K562 (cell line): ENCODE data around the gene GATA2. TPM values are rescaled to one million over a fixed set of nuclear protein-coding genes. Genes with fewer than 3 reads are reported as not detected.

Source experiments
- ATAC-seq: fragments of 200-7000 bp; cut with Tn5 transposase; 3 replicates; pipeline ENCODE4 v1.9.1; 2020; ENCODE audit warnings: moderate library complexity
- BruUV-seq: library from RNA; stranded (reverse); fragments of 400-500 nt; replicated peaks from 2 replicates; lab custom pipeline; 2021; lab: Mats Ljungman, UMichigan
- CTCF ChIA-PET: fragments of 300-600 bp; formaldehyde crosslinking; extraction: SDS; loops from one replicate; lab custom pipeline; 2021; ENCODE audit warnings: low intra/inter-chr PET ratio; lab: Yijun Ruan, JAX
- POLR2A ChIA-PET: fragments of 300-600, 350-650 bp; sonication (Branson Sonifier 250); formaldehyde crosslinking; extraction: SDS; loops from one replicate; lab custom pipeline; 2021; ENCODE audit warnings: antibody characterized with exemption, inconsistent platforms; lab: Yijun Ruan, JAX
- DNase-seq, 4 experiments: peaks; one replicate each; pipeline versions ENCODE4 v3.0.0 to v3.0.0-alpha.2; 2011 to 2018; ENCODE audit warnings: low spot score in 3 of 4, mixed read lengths in 3 of 4; ENCODE audit errors: extremely low read depth in 1 of 4
- FAIRE-seq: peaks from 2 replicates; lab custom pipeline; 2011; peaks lifted over from hg19 to GRCh38; lab: Jason Lieb, UNC
- H2AFZ ChIP-seq: 2 replicates; pipeline ENCODE4 v1.6.0; 2011; ENCODE audit warnings: low read depth, low read length, control low read depth, inconsistent platforms
- H3K27ac ChIP-seq: fragments of 200-600 bp; 3 replicates; pipeline ENCODE4 v1.8.0; 2011; ENCODE audit warnings: low read depth, mild to moderate bottlenecking, control low read depth, inconsistent platforms, low read length, moderate library complexity, mixed read lengths; ENCODE audit errors: extremely low read depth
- H3K27me3 ChIP-seq, 2 experiments: fragments of 300-600 bp in 1 of 2; 2 replicates in 1 of 2; 3 replicates in 1 of 2; pipeline versions ENCODE4 v1.6.0 to v1.8.0; 2011; ENCODE audit warnings: inconsistent platforms in 2 of 2, low read length in 2 of 2, mild to moderate bottlenecking in 1 of 2, mixed read lengths in 1 of 2, moderate library complexity in 1 of 2; ENCODE audit not compliant: control insufficient read depth in 2 of 2, insufficient read depth in 2 of 2
- H3K36me3 ChIP-seq: fragments of 300-600 bp; 3 replicates; pipeline ENCODE4 v1.8.0; 2011; ENCODE audit warnings: mild to moderate bottlenecking, low read length, inconsistent platforms; ENCODE audit not compliant: control insufficient read depth, insufficient read depth
- H3K4me1 ChIP-seq, 2 experiments: fragments of 200-600 bp in 1 of 2; replicated peaks in 1 of 2; 2 replicates in 1 of 2; 3 replicates in 1 of 2; pipeline versions ENCODE4 v1.5.1 to v1.8.0; 2011; ENCODE audit warnings: inconsistent platforms in 2 of 2, low read length in 2 of 2, mild to moderate bottlenecking in 1 of 2, mixed read lengths in 1 of 2, moderate library complexity in 1 of 2; ENCODE audit not compliant: control insufficient read depth in 2 of 2, insufficient read depth in 2 of 2
- H3K4me2 ChIP-seq: 2 replicates; pipeline ENCODE4 v1.6.1; 2011; ENCODE audit warnings: low read length, control low read depth, inconsistent platforms, mixed read lengths; ENCODE audit not compliant: insufficient read depth
- H3K4me3 ChIP-seq: fragments of 200-600 bp; sonication (generic), shearing (Covaris generic); 2 replicates; pipeline ENCODE4 v1.5.1; 2016; ENCODE audit warnings: control low read depth, inconsistent platforms
- H3K79me2 ChIP-seq: fragments of 200-600 bp; 3 replicates; pipeline ENCODE4 v1.8.0; 2011; ENCODE audit warnings: low read length, inconsistent platforms; ENCODE audit not compliant: control insufficient read depth, insufficient read depth
- H3K9ac ChIP-seq, 2 experiments: 2 replicates each; pipeline versions ENCODE4 v1.6.0 to v1.6.1; 2011; ENCODE audit warnings: low read depth in 2 of 2, low read length in 2 of 2, control low read depth in 1 of 2, inconsistent platforms in 1 of 2, mild to moderate bottlenecking in 1 of 2, mixed read lengths in 1 of 2; ENCODE audit not compliant: insufficient read depth in 1 of 2
- H3K9me1 ChIP-seq: one replicate; pipeline ENCODE4 v1.6.0; 2011; ENCODE audit warnings: inconsistent platforms, mild to moderate bottlenecking, low read length, moderate library complexity; ENCODE audit not compliant: control insufficient read depth, insufficient read depth
- H3K9me3 ChIP-seq: replicated peaks from 2 replicates; pipeline ENCODE4 v1.5.1; 2011; ENCODE audit warnings: low read depth, low read length, inconsistent platforms; ENCODE audit not compliant: control insufficient read depth, insufficient read depth
- H4K20me1 ChIP-seq: replicated peaks from 2 replicates; pipeline ENCODE4 v1.6.1; 2011; ENCODE audit warnings: low read length, inconsistent platforms, mixed read lengths; ENCODE audit not compliant: control insufficient read depth, insufficient read depth
- BRCA1 ChIP-seq, 2 experiments: fragments of 450-650 bp in 1 of 2; sonication (generic) in 1 of 2; formaldehyde crosslinking in 1 of 2; IDR thresholded peaks; 2 replicates each; pipeline versions ENCODE4 v1.5.0 to v1.6.1; 2017 to 2020; ENCODE audit warnings: mild to moderate bottlenecking in 1 of 2, missing genetic modification reagents in 1 of 2
- CEBPG ChIP-seq, 3 experiments: fragments of 200-800 bp in 1 of 3; sonication (Bioruptor generic) in 1 of 3; sonication (generic) in 1 of 3; formaldehyde crosslinking in 1 of 3; IDR thresholded peaks in 2 of 3; conservative IDR thresholded peaks in 1 of 3; 2 replicates each; pipeline versions ENCODE4 v1.6.1 to v1.8.0; 2016 to 2022; ENCODE audit warnings: missing compliant biosample characterization in 2 of 3, missing genetic modification characterization in 2 of 3, mild to moderate bottlenecking in 1 of 3, missing genetic modification reagents in 1 of 3
- TRIM24 ChIP-seq, 2 experiments: fragments of 450-650 bp; IDR thresholded peaks; 2 replicates each; pipeline ENCODE4 v1.6.1; 2016
- VEZF1 ChIP-seq: fragments of 200-800 bp; sonication (Bioruptor generic); IDR thresholded peaks from 2 replicates; pipeline ENCODE4 v1.6.1; 2017; ENCODE audit warnings: missing genetic modification characterization, missing compliant biosample characterization
- WGBS: fragments of 100-300 bp; shearing (Covaris generic); methylation state at CpG from one replicate; pipeline ENCODE4 v1.1.6; 2016; ENCODE audit warnings: low coverage, mixed read lengths; ENCODE audit not compliant: insufficient coverage; ENCODE audit errors: missing lambda C conversion rate; 5-methylcytosine and 5-hydroxymethylcytosine counted together
- in situ Hi-C: fragments of 300-500 bp; cut with MboI; formaldehyde crosslinking; loops from 4 replicates; pipeline ENCODE4 v1.15.0; 2018; ENCODE audit warnings: inconsistent platforms, mixed read lengths
- intact Hi-C: fragments of 100-400 bp; cut with micrococcal nuclease; formaldehyde crosslinking; loops from 2 replicates; pipeline ENCODE4 v1.14.2; 2022
- polyA plus RNA-seq, 8 experiments: library from polyadenylated mRNA; depleted of rRNA in 4 of 8; stranded (reverse) in 5 of 8; unstranded in 3 of 8; fragments of >200 nt; fragmentation: Nextera tagmentation in 2 of 8; fragmentation: Illumina TruSeq in 1 of 8; extraction: Ambion mirVana in 2 of 8; extraction: Trizol in 1 of 8; gene quantifications; 2 replicates each; pipeline versions ENCODE4 v1.2.1 to v1.2.3, GENCODE V29; 2011 to 2014; ENCODE audit warnings: inconsistent platforms in 1 of 8, missing spikeins in 1 of 8
- total RNA-seq, 7 experiments: library from RNA; depleted of rRNA in 6 of 7; stranded (reverse); fragments of >200 nt in 6 of 7; fragmentation: Illumina TruSeq in 2 of 7; extraction: Trizol in 2 of 7; gene quantifications; 2 replicates each; pipeline versions ENCODE4 v1.2.1 to v1.2.3, GENCODE V29; 2011 to 2021; ENCODE audit warnings: low replicate concordance in 1 of 7

The GATA2 gene
- total and polyA plus RNA-seq, 9 of the 15 experiments (the other 6 are each of a cell fraction or from before 2014, with no cell fraction given) = 8.5 to 218 (median 50.8) TPM

GRCh38 chr3:128458746-128459460 is 34.1 kb downstream of the GATA2 start:
- Histone ChIP-seq H2AFZ (no peak overlapping the region), H3K9me3 (no peaks in the 10 kb centered on the region), H3K9ac (peak overlapping the region in 1 of 2 experiments; percentile 45; a peak in 2 of 4 replicates), H3K27me3 (no peaks in the 10 kb centered on the region), H3K27ac (no peak overlapping the region), H4K20me1 (no peaks in the 10 kb centered on the region), H3K79me2 (no peaks in the 10 kb centered on the region), H3K9me1 (no peaks in the 10 kb centered on the region), H3K4me1 (peaks cover 6 to 55% of the 10 kb centered on the region in 2 experiments; a peak in 3 of 5 replicates), H3K4me2 (no peak overlapping the region), H3K4me3 (no peak overlapping the region), H3K36me3 (no peaks in the 10 kb centered on the region)
- DNase-seq = no peak
- ChIA-PET CTCF (no interaction called here), POLR2A (interaction anchor here (0.5 to 1.8 kb wide), 3 partner anchors 24 to 48 kb away, joined by 3 to 7 read pairs (median 3); no protein-coding TSS in a partner anchor)
- BruUV-seq = no TSS peak
- 73% methylated on average over 15 of the region's 18 CpGs for WGBS
- FAIRE-seq = no peak
- ATAC-seq = no peak
- in situ Hi-C loops (no loop called here), intact Hi-C loops (no loop called here)
- no peak for TF ChIP-seq BRCA1 (IDR thresholded peaks at IDR 0.05)
- TF ChIP-seq BRCA1 (CRISPR knock-in tag; IDR thresholded peaks at IDR 0.05) = no peak

DNA sequence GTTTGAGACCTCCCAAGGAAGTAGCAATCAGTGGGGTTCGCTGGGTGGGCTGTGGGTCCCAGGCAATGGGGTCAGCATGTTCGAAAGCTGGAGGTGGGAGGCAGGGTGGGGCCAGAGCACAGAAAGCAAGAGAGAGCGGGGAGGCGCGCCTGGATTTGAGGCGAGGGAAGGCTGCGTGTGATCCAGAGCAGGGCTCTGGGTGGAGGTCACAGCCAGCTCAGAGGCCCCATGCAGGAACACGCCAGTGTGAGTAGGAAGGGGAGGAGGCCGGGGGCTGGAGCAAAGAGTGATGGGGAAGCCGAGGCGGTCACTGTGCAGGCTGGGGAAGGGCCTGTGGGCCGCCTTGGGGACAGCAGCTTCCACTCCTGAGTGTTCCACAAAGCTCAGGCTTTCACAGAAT is 35.1 kb downstream of the GATA2 start:
- Histone ChIP-seq H2AFZ (no peak overlapping the region), H3K4me1 (peaks cover 6 to 51% of the 10 kb centered on the region in 2 experiments; a peak in 3 of 5 replicates), H4K20me1 (no peaks in the 10 kb centered on the region), H3K36me3 (no peaks in the 10 kb centered on the region), H3K79me2 (no peaks in the 10 kb centered on the region), H3K4me3 (no peak overlapping the region), H3K9ac (0 out of 4 replicates have a peak overlapping the region, but pooled peaks of 1 of the 2 experiments have one; percentile 24), H3K9me1 (no peaks in the 10 kb centered on the region), H3K9me3 (no peaks in the 10 kb centered on the region), H3K27me3 (no peaks in the 10 kb centered on the region), H3K27ac (no peak overlapping the region), H3K4me2 (no peak overlapping the region)
- ChIA-PET POLR2A (interaction anchor here (0.9 to 1.8 kb wide), 2 partner anchors 25 to 27 kb away, joined by 3 to 7 read pairs; no protein-coding TSS in a partner anchor), CTCF (no interaction called here)
- intact Hi-C loops (no loop called here), in situ Hi-C loops (no loop called here)
- no peak for ATAC-seq
- no TSS peak for BruUV-seq
- no peak for DNase-seq
- no peak for FAIRE-seq
- TF ChIP-seq CEBPG (CRISPR knock-in tag; IDR thresholded peaks at IDR 0.05) = no peak
- no peak for TF ChIP-seq CEBPG (tag; conservative IDR thresholded peaks at IDR 0.05 in 1 of 2, IDR thresholded peaks at IDR 0.05 in 1 of 2)
- no peak for TF ChIP-seq TRIM24 (IDR thresholded peaks at IDR 0.05)
- no peak for TF ChIP-seq VEZF1 (CRISPR knock-in tag)
- WGBS = 64% methylated on average over 3 of the region's 12 CpGs
